Heart left ventricle (tissue), 13 donors: ENCODE data around the gene PIK3IP1.

ENCODE experiments used
- CTCF ChIP-seq, 12 donors: fragments of 200-600 bp; sonication (generic) in 4 of 12; IDR thresholded peaks; one replicate each; pipeline versions ENCODE4 v1.5.0 to v1.8.0; 2018 to 2022; ENCODE audit warnings: antibody characterized with exemption in 12 of 12, mild to moderate bottlenecking in 5 of 12
- POLR2A ChIP-seq, 2 donors: fragments of 450-650 bp; IDR thresholded peaks; one replicate each; pipeline ENCODE4 v1.6.1; 2017; ENCODE audit warnings: antibody characterized with exemption in 2 of 2, mild to moderate bottlenecking in 2 of 2, moderate library complexity in 2 of 2
- donor health status: ischemic (EF 13 %, LVEDD 7.1; RV severe dilation, severe dysfunction).
- donor health status: DM: no; HTN: yes; CAD: no.
- donor health status: DM: no; HTN: no; CAD: no.
- donor health status: ischemic (EF 25% LVEDD 6.9; RV normal size, moderate dysfunction).
- donor health status: ischemic (EF 25% LVEDD 5.7; RV mildly dilated, moderate dysfunction).
- donor health status: ischemic (EF 35%, LVEDD 5.7; RV mildly dilated, moderate dysfunction).
- donor health status: nonischemic (EF 11% LVEDD 7.7; RV severe dilation, severe dysfunction).
- donor health status: DM: yes; HTN: yes; CAD: no.
- donor health status: PGD.
- donor health status: ischemic (EF 29% LVEDD 5.4; RV normal size, mild dysfunction).
- donor health status: nonischemic (EF 23%, LVEDD 6.1; RV moderate dilation, normal function).

DNA sequence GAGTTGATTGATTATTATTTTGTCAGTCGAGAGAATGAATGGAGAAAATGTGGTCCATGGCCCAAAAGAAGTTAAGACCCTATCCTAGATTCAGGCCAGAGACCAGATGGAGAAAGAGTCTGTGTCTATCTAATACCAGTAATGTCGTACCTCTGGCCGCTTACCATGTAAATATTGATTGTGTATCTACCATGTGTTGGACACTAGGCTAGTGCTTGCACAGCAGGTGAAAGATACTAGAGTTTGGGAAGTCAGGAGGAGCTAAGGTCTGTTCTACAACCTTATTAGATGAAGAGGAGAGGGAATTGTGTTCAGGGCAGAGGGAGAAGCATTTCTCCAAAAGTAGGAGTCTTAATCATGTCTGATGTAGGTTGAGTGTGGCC lies 31.8 kb downstream of the PIK3IP1 start:
- no peak for TF ChIP-seq CTCF (IDR thresholded peaks at IDR 0.05)
- no peak for TF ChIP-seq POLR2A (IDR thresholded peaks at IDR 0.05)
